ENCODE measurements around the gene PDE4B.

PDE4B gene

DNA sequence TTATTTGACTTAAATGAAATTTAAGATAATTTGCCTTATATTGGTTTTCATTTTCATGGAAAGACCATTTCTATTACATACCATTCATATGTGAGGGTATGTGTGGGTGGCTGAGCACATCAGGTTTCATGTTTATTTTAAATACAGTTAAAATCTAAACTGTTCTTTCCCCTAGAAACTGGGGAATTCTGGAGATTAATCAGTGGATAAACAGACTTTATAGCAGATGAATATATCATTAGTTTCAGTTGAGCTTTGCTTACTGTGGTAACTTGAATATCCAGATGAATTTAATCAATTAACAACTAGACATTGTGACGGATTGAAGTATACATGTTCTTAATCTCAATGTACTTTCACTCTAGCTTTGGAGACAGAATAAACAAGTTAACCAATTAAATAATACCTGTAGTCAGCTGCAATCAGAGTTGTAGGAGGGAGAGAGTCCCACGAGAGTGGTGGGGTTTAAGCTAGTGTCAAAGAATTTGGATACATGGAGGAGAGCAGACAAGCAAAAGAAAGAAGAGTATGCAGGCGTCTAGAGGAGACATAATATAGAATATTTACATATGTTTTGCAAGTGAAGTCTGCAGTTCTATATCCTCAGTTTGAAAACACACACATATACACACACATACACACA, 97.6 kb downstream of the PDE4B start:
- no peak for DNase-seq

DNA sequence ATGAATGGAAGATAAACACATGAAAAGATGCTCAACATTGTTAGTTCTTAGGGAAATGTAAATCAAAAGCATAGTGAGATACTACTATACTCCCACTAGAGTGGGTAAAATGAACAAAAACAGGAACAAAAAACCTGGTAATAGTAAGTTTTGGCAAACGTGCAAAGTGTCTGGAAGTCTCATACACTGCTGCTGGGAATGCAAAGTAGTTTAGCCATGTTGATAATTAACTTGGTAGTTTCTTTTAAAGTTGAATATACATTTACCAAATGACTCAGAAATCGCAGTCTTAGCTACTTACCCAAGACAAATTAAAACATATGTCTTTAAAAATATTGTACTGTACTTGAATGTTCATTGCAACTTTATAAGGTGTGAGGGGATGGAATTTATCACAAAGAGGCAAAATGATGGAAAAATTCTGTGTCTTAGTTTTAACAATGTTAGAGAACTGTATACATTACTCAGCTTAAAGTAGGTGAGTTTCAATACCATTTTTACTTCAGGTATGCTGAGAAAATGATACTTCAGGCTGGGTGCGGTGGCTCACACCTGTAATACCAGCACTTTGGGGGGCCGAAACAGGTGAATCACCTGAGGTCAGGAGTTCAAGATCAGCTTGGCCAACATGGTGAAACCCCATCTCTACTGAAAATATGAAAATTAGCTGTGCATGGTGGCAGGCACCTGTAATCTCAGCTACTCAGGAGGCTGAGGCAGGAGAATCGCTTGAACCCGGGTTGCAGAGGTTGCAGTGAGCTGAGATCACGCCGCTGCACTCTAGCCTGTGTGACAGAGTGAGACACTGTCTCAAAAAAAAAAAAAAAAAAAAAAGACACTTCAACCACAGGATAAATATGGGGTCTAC, 102.3 kb downstream of the PDE4B start:
- DNase-seq, result no peak

DNA sequence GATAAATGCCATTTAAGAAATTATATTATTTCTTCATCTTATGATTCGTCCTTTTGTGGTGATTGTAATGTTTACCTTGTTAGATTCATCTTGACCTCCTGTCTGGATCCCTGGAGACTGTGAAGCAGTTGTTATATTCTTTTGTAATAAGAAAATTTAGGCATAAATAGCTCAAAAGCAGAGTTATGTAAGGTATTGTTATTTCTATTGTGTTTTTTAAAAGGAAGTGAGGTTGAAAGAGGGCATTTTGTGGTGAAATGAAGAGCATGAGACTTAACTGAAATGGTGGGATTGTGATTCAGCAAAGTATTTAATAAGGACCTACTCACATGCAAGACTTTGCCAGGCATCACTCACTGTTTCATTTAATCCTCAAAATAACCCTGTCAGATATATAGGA, 104.0 kb downstream of the PDE4B start:
- no peak for DNase-seq

DNA sequence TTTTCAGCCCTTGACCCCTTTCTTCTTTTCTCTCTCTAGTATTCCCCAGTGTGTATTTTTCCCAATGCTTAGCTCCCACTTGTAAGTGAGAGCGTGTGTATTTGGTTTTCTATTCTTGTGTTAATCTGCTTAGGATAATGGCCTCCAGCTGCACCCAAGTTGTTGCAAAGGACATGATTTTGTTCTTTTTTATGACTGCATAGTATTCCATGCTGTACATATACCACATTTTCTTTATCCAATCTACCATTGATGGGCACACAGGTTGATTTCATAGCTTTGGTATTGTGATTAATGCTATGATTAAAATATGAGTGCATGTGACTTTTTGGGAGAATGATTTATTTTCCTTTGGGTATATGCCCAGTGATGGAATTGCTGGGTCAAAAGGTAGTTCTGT, 104.8 kb downstream of the PDE4B start:
- DNase-seq, result no peak

DNA sequence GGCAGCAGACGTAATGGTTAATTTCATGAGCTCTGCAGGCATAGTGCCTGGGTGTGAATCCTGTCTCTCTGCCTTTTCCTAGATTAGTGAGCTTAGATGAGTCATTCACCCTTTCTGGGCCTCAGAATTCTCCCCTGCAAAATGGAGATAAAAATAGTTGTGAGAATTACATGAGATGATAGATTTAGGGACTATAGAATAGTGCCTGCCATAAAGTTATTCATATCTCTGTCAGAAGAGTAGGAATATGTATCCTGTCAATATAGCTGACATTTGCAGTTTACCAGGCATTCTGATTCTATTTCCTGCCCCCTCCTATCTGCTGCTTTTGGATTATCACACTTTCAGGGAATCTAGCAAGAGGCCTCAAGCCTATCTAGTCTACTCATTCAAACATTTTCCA, 112.0 kb downstream of the PDE4B start:
- DNase-seq, result no peak

DNA sequence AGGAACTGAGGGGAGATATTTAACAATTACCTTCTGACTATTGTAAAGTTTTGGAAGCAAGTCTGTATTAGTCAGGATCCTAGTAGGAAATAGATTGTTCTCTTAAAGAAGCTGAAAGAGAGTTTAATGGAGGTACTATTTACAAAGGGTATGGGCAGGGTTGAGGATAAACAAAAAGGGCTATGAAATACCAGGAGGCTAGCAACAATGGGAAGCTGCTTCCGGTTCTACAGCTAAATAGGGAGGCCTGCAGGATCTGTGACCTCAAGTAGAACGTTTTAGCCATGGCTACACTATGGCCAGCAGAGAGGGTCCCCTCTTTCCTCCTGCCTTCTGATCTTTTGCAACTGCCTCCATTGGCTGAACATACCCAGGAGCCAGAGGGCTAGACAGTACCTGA, 117.7 kb downstream of the PDE4B start:
- DNase-seq, result no peak

DNA sequence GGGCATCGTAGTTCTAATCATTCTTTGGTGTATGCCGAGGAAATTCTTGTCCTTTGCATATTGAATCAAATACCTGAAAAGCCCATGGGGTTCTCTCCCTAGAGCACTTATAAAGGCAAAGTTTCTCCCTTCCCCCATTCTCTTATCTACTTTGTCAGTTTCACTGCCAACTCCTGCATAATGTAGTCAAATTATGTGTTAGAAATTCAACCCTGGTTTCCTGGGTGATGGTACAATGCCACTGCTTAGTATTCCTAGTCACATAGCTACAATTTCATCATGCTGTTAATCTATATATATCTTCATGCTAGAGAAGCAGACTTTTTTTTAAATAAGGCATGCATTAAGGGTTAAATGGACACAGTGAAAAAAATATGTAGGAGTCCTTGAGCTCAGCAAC, 119.0 kb downstream of the PDE4B start:
- DNase-seq, result no peak

DNA sequence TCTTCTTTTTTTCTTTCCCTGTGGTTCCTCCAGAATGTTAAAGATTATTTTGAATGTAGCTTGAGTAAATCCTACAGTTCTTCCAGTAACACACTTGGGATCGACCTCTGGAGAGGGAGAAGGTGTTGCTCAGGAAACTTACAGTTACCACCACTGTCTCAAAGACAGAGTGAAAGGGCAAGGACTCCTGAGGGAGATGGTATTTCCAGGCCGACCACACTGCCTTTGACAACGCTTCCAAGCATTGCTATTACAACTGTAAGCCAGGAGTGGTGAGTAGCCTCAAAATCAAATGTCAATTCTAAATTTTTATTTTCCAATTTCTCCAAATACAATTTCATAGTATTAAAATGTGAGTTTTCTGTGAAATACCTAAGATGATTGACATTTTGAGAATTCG, 125.9 kb downstream of the PDE4B start:
- DNase-seq, result no peak

DNA sequence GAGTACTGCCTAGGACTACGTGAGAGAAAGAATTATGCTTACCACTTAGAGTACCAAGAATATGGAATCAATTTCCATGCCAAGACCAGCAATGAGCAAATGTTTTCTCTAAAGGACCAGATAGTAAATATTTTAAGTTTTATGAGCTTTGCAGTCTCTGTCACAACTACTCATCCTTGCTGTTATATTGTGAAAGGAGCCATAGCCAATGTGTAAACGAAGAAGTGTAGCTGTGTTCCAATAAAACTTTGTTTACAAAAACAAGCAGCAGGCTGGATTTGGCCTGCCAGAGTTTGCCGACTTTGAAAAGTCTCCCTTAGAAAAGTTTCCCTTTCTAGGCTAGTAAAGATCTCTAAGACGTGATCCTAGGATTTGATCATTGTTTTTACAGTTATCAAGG, 128.8 kb downstream of the PDE4B start:
- no peak for DNase-seq

DNA sequence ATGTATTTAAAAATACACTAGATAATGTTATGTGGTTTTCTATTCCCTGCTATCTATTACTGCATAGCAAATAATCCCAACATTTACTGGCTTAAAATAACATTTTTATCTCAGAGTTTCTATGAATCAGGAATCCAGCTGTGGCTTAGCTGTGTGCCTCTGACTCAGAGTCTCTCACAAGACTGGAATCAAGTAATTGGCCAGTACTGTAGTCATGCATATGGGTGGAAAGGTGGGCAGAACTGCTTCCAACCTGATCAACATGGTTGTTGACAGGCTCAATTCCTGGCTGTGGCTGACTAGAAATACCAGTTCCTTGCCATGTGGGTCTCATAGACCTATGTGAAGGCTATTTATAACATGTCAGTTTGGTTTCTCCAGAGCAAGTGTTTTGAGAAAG, 131.8 kb downstream of the PDE4B start:
- no peak for DNase-seq

DNA sequence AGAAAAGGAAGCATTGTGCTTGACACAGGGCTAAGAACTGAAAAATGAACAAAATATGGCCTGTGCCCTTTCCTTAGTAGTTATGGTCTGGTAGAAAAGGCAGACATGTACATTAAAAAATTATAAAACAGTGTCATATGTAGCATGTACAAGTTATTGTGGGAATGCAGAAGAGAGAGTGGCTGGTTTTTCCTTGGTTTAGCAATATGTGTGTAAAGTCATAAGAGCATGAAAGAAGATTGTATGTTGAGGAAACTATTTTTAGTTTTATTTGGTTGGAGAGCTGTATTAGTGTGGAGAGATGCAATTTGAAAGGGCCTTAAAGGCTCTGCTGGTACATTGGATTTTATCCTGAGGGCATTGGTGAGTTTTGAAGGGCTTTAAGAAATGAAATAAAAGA, 145.8 kb downstream of the PDE4B start:
- DNase-seq, result no peak

DNA sequence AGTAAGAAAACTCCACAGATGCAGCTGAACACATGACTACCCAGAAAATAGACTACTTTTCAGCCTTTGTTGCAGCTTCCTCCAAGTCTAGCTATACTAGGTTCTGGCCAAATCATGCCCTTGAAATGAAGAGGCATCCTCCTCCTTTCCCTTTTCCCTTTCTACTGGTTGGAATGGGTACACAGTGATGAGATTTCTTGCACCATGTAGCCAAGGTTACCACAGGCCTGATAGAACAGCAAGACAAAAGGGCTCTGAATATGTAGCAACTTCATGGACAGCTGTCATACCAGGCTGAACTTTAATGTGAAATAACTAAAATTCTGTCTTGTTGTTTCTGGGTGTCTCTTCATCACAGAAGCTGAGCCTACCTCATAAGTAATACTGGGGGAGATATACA, 146.5 kb downstream of the PDE4B start:
- no peak for DNase-seq

DNA sequence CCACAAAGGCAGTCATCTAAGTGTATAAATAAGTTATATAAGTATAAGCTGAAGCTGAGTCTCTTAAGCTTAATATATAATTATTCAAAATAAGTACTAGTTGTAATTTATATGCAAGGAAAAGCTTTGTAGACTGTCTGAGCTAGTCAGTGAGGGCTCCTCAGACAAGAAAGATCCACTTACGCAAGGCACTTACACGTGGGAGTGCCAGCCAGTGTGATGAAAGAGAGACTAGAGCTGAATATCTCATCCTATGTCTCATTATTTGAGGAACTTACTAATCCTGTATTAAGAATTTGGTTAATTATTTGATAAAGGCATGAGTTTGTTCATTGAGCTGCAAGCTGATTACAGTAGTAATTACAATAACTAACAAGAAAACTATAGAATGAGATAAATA, 146.9 kb downstream of the PDE4B start:
- no peak for DNase-seq

DNA sequence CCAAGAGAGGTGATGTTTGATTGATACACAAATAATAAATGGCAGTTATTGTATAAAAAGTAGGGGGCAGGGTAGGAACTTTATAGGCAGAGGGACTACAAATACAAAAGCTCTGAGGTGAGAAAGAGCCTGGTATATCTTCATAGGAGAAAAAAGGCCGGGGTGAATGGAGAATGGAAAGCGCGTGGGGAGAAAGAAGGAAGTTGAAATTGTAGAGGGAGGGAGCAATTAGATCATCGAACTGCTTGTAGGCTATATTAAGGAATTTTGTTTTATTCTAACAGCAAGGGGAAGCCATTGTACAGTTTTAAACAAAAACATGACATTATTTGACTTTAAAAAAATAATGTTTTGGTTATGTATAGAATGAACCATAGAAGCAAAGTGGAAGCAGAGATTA, 147.4 kb downstream of the PDE4B start:
- DNase-seq, result no peak

DNA sequence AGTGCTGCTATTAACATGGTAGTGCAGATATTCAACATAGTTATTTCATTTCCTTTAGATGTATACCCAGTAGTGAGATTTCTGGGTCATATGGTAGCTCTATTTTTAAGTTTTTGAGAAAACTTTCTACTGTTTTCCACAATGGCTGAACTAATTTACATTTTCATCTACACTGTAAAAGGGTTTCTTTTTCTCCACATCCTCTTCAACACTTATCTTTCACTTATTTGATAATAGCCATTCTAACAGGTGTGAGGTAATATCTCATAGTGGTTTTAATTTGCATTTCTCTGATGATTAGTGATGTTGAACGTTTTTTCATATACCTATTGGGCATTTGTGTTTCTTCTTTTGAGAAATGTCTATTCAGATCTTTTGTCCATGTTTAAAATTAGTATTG, 149.8 kb downstream of the PDE4B start:
- no peak for DNase-seq

DNA sequence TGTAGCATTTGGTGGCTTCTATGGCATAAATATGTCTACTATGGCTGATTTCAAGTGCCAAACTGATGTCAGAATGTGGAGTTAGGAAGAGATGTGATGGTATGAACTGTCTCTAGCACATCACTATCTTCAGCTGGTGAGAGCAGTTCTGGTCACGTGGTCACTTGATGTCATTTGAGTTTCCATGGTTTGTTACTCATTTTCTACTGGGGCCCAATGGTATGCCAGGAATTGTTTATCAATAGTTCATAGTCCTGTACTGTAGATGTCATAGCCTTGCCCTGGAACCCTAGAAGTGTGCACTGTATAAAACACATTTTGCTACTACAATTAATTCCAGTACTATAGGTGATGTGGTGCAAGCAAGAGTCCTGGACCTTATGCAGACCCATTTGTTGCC, 153.7 kb downstream of the PDE4B start:
- no peak for DNase-seq

DNA sequence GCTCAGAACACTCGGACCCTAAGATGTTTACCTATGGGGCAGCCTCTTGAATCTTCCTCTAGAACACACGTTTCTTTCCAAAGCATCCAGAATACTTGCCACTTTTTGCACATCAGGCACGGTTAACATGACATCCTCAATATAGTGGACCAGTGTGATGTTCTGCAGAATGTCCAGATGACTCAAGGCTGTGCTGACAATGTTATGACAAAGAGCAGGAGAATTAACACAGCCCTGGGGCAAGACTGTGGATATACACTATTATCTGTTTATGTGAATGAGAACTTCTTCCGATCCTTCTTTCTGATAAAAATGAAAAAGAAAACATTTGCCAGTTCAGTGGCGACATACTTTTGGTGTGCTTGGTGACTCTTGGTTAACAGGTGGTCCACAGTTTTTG, 154.3 kb downstream of the PDE4B start:
- DNase-seq, result no peak

DNA sequence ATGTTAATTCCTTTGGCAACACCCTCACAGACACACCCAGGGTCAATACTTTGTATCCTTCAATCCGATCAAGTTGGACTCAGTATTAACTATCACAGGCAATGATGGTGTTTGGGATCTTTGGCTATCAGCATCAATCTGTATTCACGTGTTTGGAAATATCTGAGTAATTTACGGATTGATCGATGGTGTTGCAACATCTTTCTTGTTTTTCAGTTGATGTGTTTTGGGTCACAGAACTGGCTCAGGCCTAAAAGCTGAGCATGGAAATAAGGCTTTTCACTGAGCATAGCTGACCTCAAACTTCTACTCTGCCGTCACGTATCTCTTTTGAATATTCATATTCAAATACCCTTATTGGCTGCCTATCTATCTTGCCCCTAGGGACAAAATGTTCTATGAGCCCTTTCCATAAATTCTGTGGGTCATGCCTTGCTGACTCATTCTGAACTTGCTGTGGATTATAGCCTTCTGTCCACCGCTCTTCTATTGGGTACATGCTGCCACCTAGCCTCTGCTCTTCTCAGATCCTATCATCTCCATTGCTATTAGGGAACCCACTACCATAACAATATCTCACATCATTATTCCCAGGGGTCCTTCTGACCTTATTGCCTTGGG, 156.0 kb downstream of the PDE4B start:
- no peak for DNase-seq

DNA sequence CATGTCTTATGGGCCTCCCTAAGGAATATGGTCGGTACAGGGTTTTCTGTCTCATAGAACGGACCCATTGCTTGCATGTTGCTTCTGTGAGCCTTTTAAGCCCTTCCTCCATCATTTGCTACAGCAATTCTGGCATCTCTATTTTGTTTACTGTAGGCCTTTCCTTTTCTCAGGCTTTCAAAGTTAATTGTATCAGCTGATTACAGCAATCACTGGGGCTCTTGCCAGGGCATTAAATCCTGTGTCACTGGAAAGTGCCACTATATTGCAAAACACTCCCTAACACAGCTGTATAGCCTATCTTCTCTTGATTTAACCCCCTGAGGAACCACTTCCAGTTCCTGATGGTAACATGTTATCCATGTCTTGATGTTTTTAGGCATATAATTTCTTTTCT, 156.5 kb downstream of the PDE4B start:
- no peak for DNase-seq

DNA sequence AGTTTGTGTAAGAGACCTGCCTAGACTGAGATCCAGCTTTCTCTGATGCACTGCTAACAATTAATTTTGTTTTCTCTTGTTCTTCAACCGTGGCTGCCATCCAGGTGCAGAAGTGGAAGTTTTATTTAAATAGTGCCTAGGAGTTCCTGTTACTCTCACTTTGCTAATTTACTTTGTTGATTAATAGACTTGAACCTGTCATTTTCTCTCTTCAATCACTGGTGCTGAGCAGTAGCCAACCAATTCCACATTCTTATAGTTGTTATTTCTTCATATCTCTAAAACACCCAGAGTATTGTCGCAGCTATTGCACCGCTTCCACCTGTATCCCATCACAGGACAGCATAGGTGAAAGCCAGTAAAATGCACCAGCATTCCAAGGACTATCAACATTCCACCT, 157.2 kb downstream of the PDE4B start:
- DNase-seq, result no peak

DNA sequence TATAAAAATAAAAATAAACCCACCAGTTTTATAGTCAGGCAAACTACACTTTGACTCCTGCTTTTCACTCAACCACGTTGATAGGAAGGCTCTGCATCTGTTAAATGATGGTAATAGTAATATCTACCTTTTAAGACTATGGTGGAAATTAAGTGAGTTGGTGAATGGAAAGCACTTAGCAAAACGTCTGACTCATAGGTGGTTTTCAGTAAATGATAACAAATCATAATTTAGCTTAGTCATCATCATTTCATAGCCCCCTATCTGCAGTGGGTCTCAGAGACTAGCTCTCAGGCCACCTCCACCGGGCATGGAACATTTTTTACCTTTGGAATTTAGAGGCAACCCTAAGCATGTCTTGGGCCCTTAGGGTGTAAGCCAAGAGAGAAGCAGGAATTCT, 160.0 kb downstream of the PDE4B start:
- DNase-seq, result no peak

DNA sequence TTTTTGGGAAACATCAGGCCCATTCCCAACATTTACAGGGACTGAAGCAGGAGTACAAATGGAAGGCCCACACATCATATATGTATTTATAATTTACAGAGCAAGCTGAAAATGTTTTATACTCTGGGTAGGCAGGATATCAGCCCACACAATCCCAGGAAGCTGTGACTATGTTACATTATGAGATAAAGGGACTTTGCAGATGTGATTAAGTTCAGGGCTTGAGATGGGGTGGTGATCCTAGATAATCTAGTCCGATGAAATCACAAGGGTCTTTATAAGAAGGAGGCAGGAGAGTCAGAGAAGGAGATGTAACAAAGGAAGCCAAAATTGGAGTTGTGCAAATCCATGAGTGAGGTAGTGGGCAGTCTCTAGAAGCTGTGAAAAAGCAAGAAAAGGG, 160.5 kb downstream of the PDE4B start:
- DNase-seq, result no peak

DNA sequence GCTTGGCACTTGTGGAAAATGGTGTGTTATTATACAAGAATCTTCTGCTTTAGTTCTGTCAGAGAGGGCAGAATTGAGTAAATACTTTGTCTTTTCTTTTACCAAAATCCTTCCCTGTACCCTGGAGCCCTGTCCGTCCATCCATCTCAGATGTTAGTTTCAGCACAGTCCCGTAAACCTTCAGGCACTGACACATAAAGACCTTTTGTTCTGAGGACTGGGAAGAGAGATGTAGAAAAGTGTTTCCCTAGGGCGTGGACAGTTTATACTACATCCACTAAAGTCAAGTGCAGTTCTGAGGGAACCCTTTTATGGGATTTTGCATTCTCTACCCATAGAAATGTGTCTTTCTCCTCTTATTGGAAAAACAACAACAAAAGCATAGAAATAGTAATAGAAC, 162.4 kb downstream of the PDE4B start:
- DNase-seq, result no peak

DNA sequence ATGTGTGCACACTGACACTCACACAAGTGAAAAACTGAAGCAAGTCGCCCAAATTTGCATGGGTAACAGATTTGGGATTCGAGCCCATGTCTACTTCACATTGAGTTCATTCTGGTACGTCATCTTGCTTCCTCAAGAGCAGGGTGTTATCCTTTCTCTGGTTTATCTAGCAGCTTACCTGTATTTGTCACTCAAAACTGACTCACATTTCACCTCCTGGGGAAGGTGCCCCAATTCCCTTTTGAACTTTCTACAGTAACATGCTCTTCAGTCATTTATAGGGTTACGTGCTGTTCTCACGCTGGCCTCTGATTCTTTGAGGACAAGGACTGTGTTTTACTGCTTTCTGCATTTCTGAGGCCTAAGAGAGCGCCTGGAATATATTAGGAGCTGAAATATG, 162.8 kb downstream of the PDE4B start:
- DNase-seq, result no peak
